Neural cell (in vitro differentiated cells): ENCODE data around the gene TENT4A.

Source experiments
- EP300 ChIP-seq: fragments of 450-650 bp; conservative IDR thresholded peaks from 2 replicates; pipeline ENCODE4 v1.6.1; 2014; ENCODE audit warnings: antibody characterized with exemption, mild to moderate bottlenecking, moderate library complexity; ENCODE audit not compliant: poor library complexity, severe bottlenecking
- EZH2 ChIP-seq: fragments of 200-600, 300-800 bp; shearing (Covaris generic), sonication (generic); IDR thresholded peaks from 2 replicates; pipeline ENCODE4 v1.6.1; 2014; ENCODE audit warnings: antibody characterized with exemption, low read length, borderline replicate concordance, mild to moderate bottlenecking; ENCODE audit not compliant: insufficient read depth, poor library complexity, severe bottlenecking
- POLR2AphosphoS5 ChIP-seq: IDR thresholded peaks from 2 replicates; pipeline ENCODE4 v1.6.1; 2012
- RAD21 ChIP-seq: fragments of 450-650 bp; conservative IDR thresholded peaks from 2 replicates; pipeline ENCODE4 v1.6.1; 2014; ENCODE audit warnings: antibody characterized with exemption, mild to moderate bottlenecking, moderate library complexity
- SMC3 ChIP-seq: fragments of 450-650 bp; conservative IDR thresholded peaks from 2 replicates; pipeline ENCODE4 v1.6.1; 2014; ENCODE audit warnings: antibody characterized with exemption, mild to moderate bottlenecking, moderate library complexity; ENCODE audit not compliant: poor library complexity
- TF ChIP-seq, protein P1 (sequence below): fragments of 450-650 bp; IDR thresholded peaks from 2 replicates; pipeline ENCODE4 v1.5.1; 2014; ENCODE audit warnings: antibody characterized with exemption, mild to moderate bottlenecking, moderate library complexity; ENCODE audit not compliant: poor library complexity, severe bottlenecking
- TF ChIP-seq, protein P2 (sequence below): IDR thresholded peaks from 2 replicates; pipeline ENCODE4 v1.6.1; 2012; ENCODE audit warnings: borderline replicate concordance

DNA sequence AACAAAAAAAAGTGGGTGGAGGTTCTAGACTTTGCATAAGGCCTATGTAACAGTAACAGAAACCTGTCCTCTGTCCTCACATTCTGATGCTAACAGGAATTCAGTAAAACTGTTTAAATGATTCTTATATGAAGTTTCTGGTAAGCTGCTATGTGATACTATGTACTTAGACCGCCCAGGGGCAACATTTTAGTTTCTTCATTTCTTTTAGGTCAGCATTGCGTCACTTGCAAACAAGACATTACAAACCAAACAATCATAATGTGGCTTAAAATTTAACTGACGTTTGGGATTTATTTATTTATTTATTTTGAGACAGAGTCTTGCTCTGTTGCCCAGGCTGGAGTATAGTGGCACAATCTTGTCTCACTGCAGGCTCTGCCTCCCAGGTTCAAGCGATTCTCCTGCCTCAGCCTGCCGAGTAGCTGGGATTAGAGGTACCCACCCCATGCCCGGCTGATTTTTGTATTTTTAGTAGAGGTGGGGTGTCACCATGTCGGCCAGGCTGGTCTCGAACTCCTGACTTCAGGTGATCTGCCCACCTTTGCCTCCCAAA lies 44.3 kb downstream of the TENT4A start:
- TF ChIP-seq, protein P1, sequence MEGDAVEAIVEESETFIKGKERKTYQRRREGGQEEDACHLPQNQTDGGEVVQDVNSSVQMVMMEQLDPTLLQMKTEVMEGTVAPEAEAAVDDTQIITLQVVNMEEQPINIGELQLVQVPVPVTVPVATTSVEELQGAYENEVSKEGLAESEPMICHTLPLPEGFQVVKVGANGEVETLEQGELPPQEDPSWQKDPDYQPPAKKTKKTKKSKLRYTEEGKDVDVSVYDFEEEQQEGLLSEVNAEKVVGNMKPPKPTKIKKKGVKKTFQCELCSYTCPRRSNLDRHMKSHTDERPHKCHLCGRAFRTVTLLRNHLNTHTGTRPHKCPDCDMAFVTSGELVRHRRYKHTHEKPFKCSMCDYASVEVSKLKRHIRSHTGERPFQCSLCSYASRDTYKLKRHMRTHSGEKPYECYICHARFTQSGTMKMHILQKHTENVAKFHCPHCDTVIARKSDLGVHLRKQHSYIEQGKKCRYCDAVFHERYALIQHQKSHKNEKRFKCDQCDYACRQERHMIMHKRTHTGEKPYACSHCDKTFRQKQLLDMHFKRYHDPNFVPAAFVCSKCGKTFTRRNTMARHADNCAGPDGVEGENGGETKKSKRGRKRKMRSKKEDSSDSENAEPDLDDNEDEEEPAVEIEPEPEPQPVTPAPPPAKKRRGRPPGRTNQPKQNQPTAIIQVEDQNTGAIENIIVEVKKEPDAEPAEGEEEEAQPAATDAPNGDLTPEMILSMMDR, result no peak
- TF ChIP-seq SMC3, result no peak
- no peak for TF ChIP-seq POLR2AphosphoS5
- TF ChIP-seq, protein P2, sequence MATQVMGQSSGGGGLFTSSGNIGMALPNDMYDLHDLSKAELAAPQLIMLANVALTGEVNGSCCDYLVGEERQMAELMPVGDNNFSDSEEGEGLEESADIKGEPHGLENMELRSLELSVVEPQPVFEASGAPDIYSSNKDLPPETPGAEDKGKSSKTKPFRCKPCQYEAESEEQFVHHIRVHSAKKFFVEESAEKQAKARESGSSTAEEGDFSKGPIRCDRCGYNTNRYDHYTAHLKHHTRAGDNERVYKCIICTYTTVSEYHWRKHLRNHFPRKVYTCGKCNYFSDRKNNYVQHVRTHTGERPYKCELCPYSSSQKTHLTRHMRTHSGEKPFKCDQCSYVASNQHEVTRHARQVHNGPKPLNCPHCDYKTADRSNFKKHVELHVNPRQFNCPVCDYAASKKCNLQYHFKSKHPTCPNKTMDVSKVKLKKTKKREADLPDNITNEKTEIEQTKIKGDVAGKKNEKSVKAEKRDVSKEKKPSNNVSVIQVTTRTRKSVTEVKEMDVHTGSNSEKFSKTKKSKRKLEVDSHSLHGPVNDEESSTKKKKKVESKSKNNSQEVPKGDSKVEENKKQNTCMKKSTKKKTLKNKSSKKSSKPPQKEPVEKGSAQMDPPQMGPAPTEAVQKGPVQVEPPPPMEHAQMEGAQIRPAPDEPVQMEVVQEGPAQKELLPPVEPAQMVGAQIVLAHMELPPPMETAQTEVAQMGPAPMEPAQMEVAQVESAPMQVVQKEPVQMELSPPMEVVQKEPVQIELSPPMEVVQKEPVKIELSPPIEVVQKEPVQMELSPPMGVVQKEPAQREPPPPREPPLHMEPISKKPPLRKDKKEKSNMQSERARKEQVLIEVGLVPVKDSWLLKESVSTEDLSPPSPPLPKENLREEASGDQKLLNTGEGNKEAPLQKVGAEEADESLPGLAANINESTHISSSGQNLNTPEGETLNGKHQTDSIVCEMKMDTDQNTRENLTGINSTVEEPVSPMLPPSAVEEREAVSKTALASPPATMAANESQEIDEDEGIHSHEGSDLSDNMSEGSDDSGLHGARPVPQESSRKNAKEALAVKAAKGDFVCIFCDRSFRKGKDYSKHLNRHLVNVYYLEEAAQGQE, result no peak
- TF ChIP-seq RAD21, result no peak
- TF ChIP-seq EZH2, result no peak
- no peak for TF ChIP-seq EP300
